Measurements from ENCODE around the gene CLDN8. TPM values are rescaled to one million over a fixed set of nuclear protein-coding genes. Genes with fewer than 3 reads are reported as not detected.

CLDN8 gene
- polyA plus RNA-seq, 1 of the 3 experiments (the other 2 are of a cell fraction): not detected

- no peaks in the 10 kb centered on the region for H3K4me1 ChIP-seq (ENCODE audit: control insufficient read depth in 1 of 2, insufficient read depth in 2 of 2, low read depth in 1 of 2, low read length in 1 of 2)
- TF ChIP-seq RFX5 (IDR thresholded peaks at IDR 0.05; ENCODE audit: low read length) (no peak), NFIC (IDR thresholded peaks at IDR 0.05; ENCODE audit: borderline replicate concordance) (no peak), ELF1 (IDR thresholded peaks at IDR 0.05) (no peak), REST (IDR thresholded peaks at IDR 0.05; ENCODE audit: low read depth, low read length) (no peak), POLR2AphosphoS5 (IDR thresholded peaks at IDR 0.05; ENCODE audit: low read depth, low read length) (no peak), MAX (IDR thresholded peaks at IDR 0.05; ENCODE audit: low read depth) (no peak), GATA2 (CRISPR knock-in tag; IDR thresholded peaks at IDR 0.05) (no peak), RCOR1 (IDR thresholded peaks at IDR 0.05; ENCODE audit: low read length) (no peak), YY1 (IDR thresholded peaks at IDR 0.05; ENCODE audit: low read depth) (no peak), USF1 (IDR thresholded peaks at IDR 0.05; ENCODE audit: borderline replicate concordance, low read depth) (no peak), RAD21 (IDR thresholded peaks at IDR 0.05; ENCODE audit: low read length) (peak; percentile 61), MEF2A (IDR thresholded peaks at IDR 0.05; ENCODE audit: borderline replicate concordance, low read depth) (no peak), CHD2 (IDR thresholded peaks at IDR 0.05; ENCODE audit: low read length, partially characterized antibody) (no peak), USF2 (IDR thresholded peaks at IDR 0.05; ENCODE audit: borderline replicate concordance, low read depth, low read length) (no peak), PBX3 (IDR thresholded peaks at IDR 0.05) (no peak), JUND (IDR thresholded peaks at IDR 0.05) (no peak), TCF12 (IDR thresholded peaks at IDR 0.05) (no peak), FOSL2 (IDR thresholded peaks at IDR 0.05; ENCODE audit: borderline replicate concordance, low read depth) (no peak), SMC3 (IDR thresholded peaks at IDR 0.05; ENCODE audit: low read depth, low read length) (peak; percentile 32), TAF1 (IDR thresholded peaks at IDR 0.05; ENCODE audit: borderline replicate concordance, low read depth, low read length) (no peak), CTCF (IDR thresholded peaks at IDR 0.05) (peak; percentile 76)
- DNase-seq: peak; percentile 18
- ChIA-PET CTCF (interaction anchor here (0.7 to 2.9 kb wide), 11 partner anchors 9 to 151 kb away, joined by 3 to 13 read pairs (median 3); no protein-coding TSS in a partner anchor), POLR2A (no interaction called here)
- no peaks in the 10 kb centered on the region for H3K9me3 ChIP-seq
- no peak overlapping the region for H3K9ac ChIP-seq
- H3K36me3 ChIP-seq (replicated peaks in 1 of 2; ENCODE audit: control insufficient read depth in 1 of 2, insufficient read depth in 2 of 2, low read length in 1 of 2): no peaks in the 10 kb centered on the region
- peaks cover 4% of the 10 kb centered on the region; the same call in 1 of the 2 replicates for H3K27me3 ChIP-seq (ENCODE audit: insufficient read depth)
- H3F3A ChIP-seq (replicated peaks; ENCODE audit: insufficient read depth): no peaks in the 10 kb centered on the region
- H3K79me2 ChIP-seq (ENCODE audit: insufficient read depth): no peaks in the 10 kb centered on the region
- 0% methylated on average over 2 of the region's 2 CpGs for WGBS (ENCODE audit: low lambda C conversion rate)
- H3K9me2 ChIP-seq: no peaks in the 10 kb centered on the region
- H3K4me2 ChIP-seq: no peak overlapping the region
- H2AFZ ChIP-seq (ENCODE audit: low read depth): no peak overlapping the region
- H3K27ac ChIP-seq (ENCODE audit: low read depth in 2 of 2, low read length in 1 of 2): no peak overlapping the region
- H4K20me1 ChIP-seq (ENCODE audit: insufficient read depth): no peaks in the 10 kb centered on the region
- peak overlapping the region in 1 of 2 experiments; percentile 16; a peak in 1 of 4 replicates for H3K4me3 ChIP-seq (ENCODE audit: low read depth in 2 of 2, low read length in 1 of 2)
Measured at GRCh38 chr21:30194701-30195299, 21.1 kb downstream of the CLDN8 start.

Data from SK-N-SH (cell line).